ENCODE data around the gene TMEM132A.

Gene TMEM132A

DNA sequence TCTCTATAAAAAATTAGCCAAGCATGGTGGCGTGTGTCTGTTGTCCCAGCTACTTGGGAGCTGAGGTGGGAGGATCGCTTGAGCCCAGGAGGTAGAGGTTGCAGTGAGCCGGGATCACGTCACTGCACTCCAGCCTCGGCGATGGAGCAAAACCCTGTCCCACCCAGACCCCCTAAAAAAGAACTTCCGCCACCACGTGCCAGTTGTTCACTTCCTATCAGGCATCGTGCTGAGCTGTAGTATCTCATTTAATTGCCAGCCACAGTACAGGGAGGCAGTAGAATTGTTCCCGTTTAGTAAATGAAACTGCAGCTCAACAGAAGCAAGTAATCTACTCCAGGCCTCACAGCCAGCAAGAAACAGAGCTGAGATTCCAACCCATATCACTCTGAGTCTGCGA, 3.0 kb upstream of the TMEM132A start:
- H3K36me3 Mint-ChIP-seq (ENCODE audit: low read depth) = peaks cover 43% of the 10 kb centered on the region
- peaks cover 52% of the 10 kb centered on the region for H3K4me1 Mint-ChIP-seq (ENCODE audit: low read depth)
- intact Hi-C loops (cut with micrococcal nuclease) = no loop called here
- H3K27ac Mint-ChIP-seq = no peak overlapping the region
- no peaks in the 10 kb centered on the region for H3K9me3 Mint-ChIP-seq
- peaks cover 36% of the 10 kb centered on the region for H3K27me3 Mint-ChIP-seq
- no peak overlapping the region for H3K4me3 Mint-ChIP-seq

DNA sequence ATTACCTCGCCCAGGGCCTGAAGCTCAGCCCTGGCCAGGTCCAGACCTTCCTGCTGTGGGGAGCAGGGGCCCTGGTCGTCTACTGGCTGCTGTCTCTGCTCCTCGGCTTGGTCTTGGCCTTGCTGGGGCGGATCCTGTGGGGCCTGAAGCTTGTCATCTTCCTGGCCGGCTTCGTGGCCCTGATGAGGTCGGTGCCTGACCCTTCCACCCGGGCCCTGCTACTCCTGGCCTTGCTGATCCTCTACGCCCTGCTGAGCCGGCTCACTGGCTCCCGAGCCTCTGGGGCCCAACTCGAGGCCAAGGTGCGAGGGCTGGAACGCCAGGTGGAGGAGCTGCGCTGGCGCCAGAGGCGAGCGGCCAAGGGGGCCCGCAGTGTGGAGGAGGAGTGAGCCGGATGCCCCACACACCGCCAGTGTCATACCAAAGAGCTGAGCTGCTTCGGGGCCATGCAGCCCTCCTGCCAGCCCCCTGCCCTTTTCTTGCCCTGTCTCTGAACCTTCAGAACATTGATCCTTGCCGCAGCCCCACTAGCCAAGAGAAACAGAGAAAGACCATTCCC, 2.4 kb upstream of the TMEM132A start:
- Mint-ChIP-seq H3K36me3 (ENCODE audit: low read depth) (peaks cover 43% of the 10 kb centered on the region), H3K9me3 (no peaks in the 10 kb centered on the region), H3K4me1 (ENCODE audit: low read depth) (peaks cover 46% of the 10 kb centered on the region), H3K4me3 (no peak overlapping the region), H3K27ac (no peak overlapping the region), H3K27me3 (peaks cover 41% of the 10 kb centered on the region)
- intact Hi-C loops (cut with micrococcal nuclease) = no loop called here

DNA sequence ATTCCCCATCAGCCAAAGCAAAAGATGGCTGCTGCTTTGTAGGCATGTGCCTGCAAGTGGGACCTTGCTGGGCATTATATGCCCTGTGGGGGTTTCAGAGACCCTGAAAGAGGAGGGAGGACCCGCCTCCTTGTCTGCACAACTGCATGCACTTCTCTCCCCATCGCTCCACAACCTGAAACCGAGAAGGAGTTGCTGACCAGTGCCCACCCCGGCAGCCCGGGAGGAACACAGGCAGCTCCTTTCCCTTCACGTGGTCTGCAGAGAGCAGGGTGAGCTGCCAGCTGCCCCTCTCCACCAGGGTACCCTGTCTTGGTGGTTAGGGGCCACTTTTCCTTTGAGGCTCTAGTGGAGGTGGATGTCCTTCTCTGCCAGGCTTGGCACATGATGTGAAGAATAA, 1.4 kb upstream of the TMEM132A start:
- peaks cover 41% of the 10 kb centered on the region for H3K4me1 Mint-ChIP-seq (ENCODE audit: low read depth)
- H3K4me3 Mint-ChIP-seq = no peak overlapping the region
- peaks cover 52% of the 10 kb centered on the region for H3K27me3 Mint-ChIP-seq
- H3K9me3 Mint-ChIP-seq = no peaks in the 10 kb centered on the region
- intact Hi-C loops (cut with micrococcal nuclease) = no loop called here
- H3K36me3 Mint-ChIP-seq (ENCODE audit: low read depth) = peaks cover 43% of the 10 kb centered on the region
- no peak overlapping the region for H3K27ac Mint-ChIP-seq

DNA sequence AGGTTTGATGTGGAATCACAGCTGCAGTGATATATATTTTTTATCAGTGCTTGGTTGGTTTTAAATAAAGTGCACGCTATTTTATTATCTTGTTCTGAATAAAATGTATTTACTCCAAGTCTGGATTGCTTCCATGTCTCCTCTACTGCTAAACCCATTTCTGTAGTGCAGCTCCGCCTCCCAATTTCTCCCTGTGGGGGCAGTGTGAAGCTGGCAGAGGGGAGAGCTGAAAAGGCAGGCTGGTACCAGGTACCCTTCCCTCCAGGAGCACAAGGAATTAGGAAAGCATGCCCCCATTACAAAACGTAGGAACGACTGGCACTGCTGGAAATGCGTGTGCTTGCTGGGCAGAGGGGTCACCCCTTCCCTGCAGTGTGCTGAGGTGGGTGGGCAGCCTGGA, 934 bp upstream of the TMEM132A start:
- H3K36me3 Mint-ChIP-seq (ENCODE audit: low read depth) = peaks cover 43% of the 10 kb centered on the region
- H3K27me3 Mint-ChIP-seq = peaks cover 54% of the 10 kb centered on the region
- no peaks in the 10 kb centered on the region for H3K9me3 Mint-ChIP-seq
- H3K27ac Mint-ChIP-seq = no peak overlapping the region
- no peak overlapping the region for H3K4me3 Mint-ChIP-seq
- intact Hi-C loops (cut with micrococcal nuclease) = no loop called here
- H3K4me1 Mint-ChIP-seq (ENCODE audit: low read depth) = peaks cover 38% of the 10 kb centered on the region

DNA sequence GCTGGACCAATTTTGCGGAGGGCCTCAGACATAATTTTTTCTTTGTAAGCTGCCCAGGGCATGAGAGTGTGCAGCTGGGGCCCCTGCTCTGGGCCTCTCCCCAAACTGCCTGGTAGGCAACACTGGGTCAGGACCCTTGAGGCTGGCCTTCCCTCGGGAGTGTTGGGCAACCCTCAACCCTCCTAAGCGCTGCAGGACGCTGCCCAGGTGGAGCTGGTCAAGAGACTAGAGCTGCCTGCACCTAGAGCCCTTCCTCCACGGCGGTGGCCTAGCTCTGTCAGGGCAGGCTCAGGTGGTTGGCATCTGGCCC, 505 bp upstream of the TMEM132A start:
- H3K36me3 Mint-ChIP-seq (ENCODE audit: low read depth) = peaks cover 43% of the 10 kb centered on the region
- no peak overlapping the region for H3K27ac Mint-ChIP-seq
- no peak overlapping the region for H3K4me3 Mint-ChIP-seq
- H3K27me3 Mint-ChIP-seq = peaks cover 56% of the 10 kb centered on the region
- H3K4me1 Mint-ChIP-seq (ENCODE audit: low read depth) = peaks cover 34% of the 10 kb centered on the region
- intact Hi-C loops (cut with micrococcal nuclease) = no loop called here
- H3K9me3 Mint-ChIP-seq = no peaks in the 10 kb centered on the region

- intact Hi-C loops (cut with micrococcal nuclease) = no loop called here
- peaks cover 35% of the 10 kb centered on the region for H3K36me3 Mint-ChIP-seq (ENCODE audit: low read depth)
- H3K4me1 Mint-ChIP-seq (ENCODE audit: low read depth) = peaks cover 20% of the 10 kb centered on the region
- peaks cover 70% of the 10 kb centered on the region for H3K27me3 Mint-ChIP-seq
- H3K9me3 Mint-ChIP-seq = no peaks in the 10 kb centered on the region
- peak overlapping the region; percentile 62 for H3K4me3 Mint-ChIP-seq
- H3K27ac Mint-ChIP-seq = no peak overlapping the region
Measured at GRCh38 chr11:60924906-60925853, 920 bp downstream of the TMEM132A start.

- Mint-ChIP-seq H3K27ac (no peak overlapping the region), H3K36me3 (ENCODE audit: low read depth) (peaks cover 28% of the 10 kb centered on the region), H3K4me3 (no peak overlapping the region), H3K27me3 (peaks cover 77% of the 10 kb centered on the region), H3K4me1 (ENCODE audit: low read depth) (peaks cover 20% of the 10 kb centered on the region), H3K9me3 (no peaks in the 10 kb centered on the region)
- intact Hi-C loops (cut with micrococcal nuclease) = no loop called here
Measured at GRCh38 chr11:60925868-60926267, 1.6 kb downstream of the TMEM132A start.

DNA sequence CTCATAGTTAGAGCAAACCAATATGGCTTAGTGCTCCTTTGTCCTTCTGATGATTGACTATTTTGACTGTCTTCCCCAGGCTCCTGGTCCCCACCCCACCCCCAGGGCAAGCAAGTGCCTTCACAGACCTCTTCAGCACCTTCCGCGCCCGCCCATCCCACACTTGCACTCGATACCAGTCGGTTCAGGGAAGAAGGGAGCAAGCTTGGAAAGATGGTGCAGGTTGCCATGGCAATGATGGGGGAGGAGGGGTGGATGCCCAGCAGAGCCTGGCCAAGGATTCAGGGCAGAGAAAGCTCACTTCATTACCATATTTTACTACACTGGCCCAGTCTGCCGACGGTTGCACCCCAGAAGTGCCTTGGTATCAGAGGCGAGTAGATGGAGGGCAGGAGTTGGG, 2.2 kb downstream of the TMEM132A start:
- peaks cover 22% of the 10 kb centered on the region for H3K36me3 Mint-ChIP-seq (ENCODE audit: low read depth)
- H3K9me3 Mint-ChIP-seq = no peaks in the 10 kb centered on the region
- no peak overlapping the region for H3K27ac Mint-ChIP-seq
- H3K4me3 Mint-ChIP-seq = no peak overlapping the region
- peaks cover 84% of the 10 kb centered on the region for H3K27me3 Mint-ChIP-seq
- peaks cover 20% of the 10 kb centered on the region for H3K4me1 Mint-ChIP-seq (ENCODE audit: low read depth)
- intact Hi-C loops (cut with micrococcal nuclease) = no loop called here

DNA sequence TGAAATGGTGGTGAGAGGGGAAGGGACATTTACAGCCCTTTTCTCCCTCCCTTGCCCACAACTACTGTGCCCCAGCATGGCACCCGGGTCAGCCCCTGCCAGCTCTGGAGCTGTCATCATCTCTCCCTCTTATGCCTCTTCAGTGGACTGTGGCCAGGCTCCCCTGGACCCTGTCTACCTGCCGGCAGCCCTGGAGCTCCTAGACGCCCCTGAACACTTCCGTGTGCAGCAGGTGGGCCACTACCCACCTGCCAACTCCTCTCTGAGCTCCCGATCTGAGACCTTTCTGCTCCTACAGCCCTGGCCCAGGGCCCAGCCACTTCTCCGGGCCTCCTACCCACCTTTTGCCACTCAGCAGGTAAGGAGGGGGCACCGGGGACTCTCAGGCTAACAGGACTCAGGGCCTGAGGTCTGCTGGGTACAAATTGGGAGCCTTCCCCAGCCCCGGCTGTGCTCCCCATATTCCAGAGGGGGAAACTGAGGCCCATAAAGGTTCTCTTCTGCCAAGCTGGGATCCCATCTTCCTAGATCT, 2.9 kb downstream of the TMEM132A start:
- peaks cover 83% of the 10 kb centered on the region for H3K27me3 Mint-ChIP-seq
- no peak overlapping the region for H3K4me3 Mint-ChIP-seq
- intact Hi-C loops (cut with micrococcal nuclease) = no loop called here
- no peak overlapping the region for H3K27ac Mint-ChIP-seq
- H3K4me1 Mint-ChIP-seq (ENCODE audit: low read depth) = peaks cover 20% of the 10 kb centered on the region
- H3K9me3 Mint-ChIP-seq = no peaks in the 10 kb centered on the region
- H3K36me3 Mint-ChIP-seq (ENCODE audit: low read depth) = peaks cover 15% of the 10 kb centered on the region

DNA sequence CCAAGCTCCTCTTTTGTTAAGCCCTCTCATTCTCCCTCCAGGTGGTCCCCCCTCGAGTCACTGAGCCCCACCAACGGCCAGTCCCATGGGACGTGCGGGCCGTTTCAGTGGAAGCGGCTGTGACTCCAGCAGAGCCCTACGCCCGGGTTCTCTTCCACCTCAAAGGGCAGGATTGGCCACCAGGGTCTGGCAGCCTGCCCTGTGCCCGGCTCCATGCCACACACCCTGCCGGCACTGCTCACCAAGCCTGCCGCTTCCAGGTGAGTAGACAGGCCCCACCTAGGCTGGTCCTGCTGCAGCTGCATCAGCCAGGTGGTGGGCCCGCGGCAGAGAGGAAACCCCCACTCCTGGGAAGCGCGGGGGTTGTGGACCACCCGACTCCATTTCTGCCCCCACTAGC, 3.3 kb downstream of the TMEM132A start:
- Mint-ChIP-seq H3K36me3 (ENCODE audit: low read depth) (peaks cover 11% of the 10 kb centered on the region), H3K9me3 (no peaks in the 10 kb centered on the region), H3K4me1 (ENCODE audit: low read depth) (peaks cover 20% of the 10 kb centered on the region), H3K27me3 (peaks cover 80% of the 10 kb centered on the region), H3K27ac (no peak overlapping the region), H3K4me3 (no peak overlapping the region)
- intact Hi-C loops (cut with micrococcal nuclease) = no loop called here

DNA sequence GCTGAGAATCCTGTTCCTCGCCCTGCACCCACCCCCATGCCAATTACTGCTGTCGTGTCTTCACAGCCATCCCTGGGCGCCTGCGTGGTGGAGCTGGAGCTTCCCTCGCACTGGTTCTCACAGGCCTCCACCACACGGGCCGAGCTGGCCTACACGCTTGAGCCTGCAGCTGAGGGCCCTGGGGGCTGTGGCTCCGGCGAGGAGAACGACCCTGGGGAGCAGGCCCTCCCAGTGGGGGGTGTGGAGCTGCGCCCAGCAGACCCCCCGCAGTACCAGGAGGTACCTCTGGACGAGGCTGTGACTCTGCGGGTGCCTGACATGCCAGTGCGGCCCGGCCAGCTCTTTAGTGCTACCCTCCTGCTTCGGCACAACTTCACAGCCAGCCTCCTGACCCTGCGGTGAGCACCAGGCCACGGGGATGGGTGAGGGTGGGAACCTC, 4.3 kb downstream of the TMEM132A start:
- H3K4me1 Mint-ChIP-seq (ENCODE audit: low read depth) = peaks cover 22% of the 10 kb centered on the region
- H3K4me3 Mint-ChIP-seq = no peak overlapping the region
- H3K9me3 Mint-ChIP-seq = no peaks in the 10 kb centered on the region
- H3K27me3 Mint-ChIP-seq = peaks cover 73% of the 10 kb centered on the region
- intact Hi-C loops (cut with micrococcal nuclease) = no loop called here
- H3K27ac Mint-ChIP-seq = no peak overlapping the region
- H3K36me3 Mint-ChIP-seq (ENCODE audit: low read depth) = peaks cover under 1% of the 10 kb centered on the region

DNA sequence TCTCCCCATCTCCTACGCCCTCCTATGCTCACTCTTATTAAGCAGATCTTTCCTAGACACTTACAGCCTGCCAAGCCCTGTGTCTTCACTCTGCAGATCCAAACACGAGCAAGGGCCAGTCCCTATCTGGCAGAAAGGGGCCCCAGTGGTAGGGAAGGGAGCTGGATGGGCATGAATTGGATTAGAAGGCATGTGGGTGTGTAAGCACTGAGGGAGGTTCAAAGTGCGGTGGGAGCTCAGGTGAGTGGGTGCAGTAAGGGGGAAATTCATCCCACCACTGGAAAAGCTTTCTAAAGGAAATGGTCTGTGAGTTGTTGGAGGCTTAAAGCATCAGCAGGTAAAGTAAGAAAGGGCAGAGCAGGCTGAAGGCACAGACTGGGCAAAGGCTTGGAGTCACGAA, 5.5 kb downstream of the TMEM132A start:
- peaks cover 27% of the 10 kb centered on the region for H3K4me1 Mint-ChIP-seq (ENCODE audit: low read depth)
- no peak overlapping the region for H3K4me3 Mint-ChIP-seq
- H3K9me3 Mint-ChIP-seq = no peaks in the 10 kb centered on the region
- H3K36me3 Mint-ChIP-seq (ENCODE audit: low read depth) = no peaks in the 10 kb centered on the region
- intact Hi-C loops (cut with micrococcal nuclease) = no loop called here
- no peak overlapping the region for H3K27ac Mint-ChIP-seq
- H3K27me3 Mint-ChIP-seq = peaks cover 64% of the 10 kb centered on the region

DNA sequence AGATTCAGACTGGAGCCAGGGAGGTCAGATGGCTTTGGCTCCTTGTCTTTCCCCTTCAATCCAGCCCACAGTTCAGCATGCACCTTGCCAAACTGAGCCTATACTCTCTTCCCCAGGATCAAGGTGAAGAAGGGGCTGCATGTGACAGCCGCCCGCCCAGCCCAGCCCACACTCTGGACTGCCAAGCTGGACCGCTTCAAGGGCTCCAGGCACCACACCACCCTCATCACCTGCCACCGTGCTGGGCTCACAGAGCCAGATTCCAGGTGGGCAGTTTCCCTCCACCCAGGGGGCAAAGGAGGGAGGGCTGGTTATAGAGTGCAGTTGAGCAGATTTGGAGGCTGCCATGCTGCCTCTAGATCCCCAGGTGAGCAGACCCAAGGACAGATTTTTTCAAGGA, 6.1 kb downstream of the TMEM132A start:
- Mint-ChIP-seq H3K9me3 (no peaks in the 10 kb centered on the region), H3K4me1 (ENCODE audit: low read depth) (peaks cover 27% of the 10 kb centered on the region), H3K27me3 (peaks cover 57% of the 10 kb centered on the region), H3K27ac (no peak overlapping the region), H3K4me3 (no peak overlapping the region), H3K36me3 (ENCODE audit: low read depth) (no peaks in the 10 kb centered on the region)
- intact Hi-C loops (cut with micrococcal nuclease) = no loop called here

DNA sequence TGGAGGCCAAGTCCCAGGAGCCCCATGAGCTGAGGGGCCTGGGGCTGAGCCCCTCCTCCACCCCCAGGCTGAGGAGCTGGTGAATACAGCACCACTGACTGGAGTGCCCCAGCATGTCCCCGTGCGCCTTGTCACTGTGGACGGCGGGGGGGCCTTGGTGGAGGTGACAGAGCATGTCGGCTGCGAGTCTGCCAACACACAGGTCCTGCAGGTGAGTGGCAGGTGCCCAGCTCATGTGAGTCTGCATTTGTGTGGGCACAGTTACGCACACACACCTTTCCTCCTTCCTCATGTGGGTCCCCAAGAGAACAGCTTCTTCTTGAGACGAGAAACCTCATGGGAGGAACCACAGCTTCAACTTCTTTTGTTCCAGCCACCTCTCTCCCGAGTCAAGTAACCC, 7.7 kb downstream of the TMEM132A start:
- Mint-ChIP-seq H3K27ac (no peak overlapping the region), H3K36me3 (ENCODE audit: low read depth) (peaks cover 12% of the 10 kb centered on the region), H3K9me3 (no peaks in the 10 kb centered on the region), H3K4me3 (no peak overlapping the region), H3K27me3 (peaks cover 43% of the 10 kb centered on the region), H3K4me1 (ENCODE audit: low read depth) (peaks cover 27% of the 10 kb centered on the region)
- intact Hi-C loops (cut with micrococcal nuclease) = no loop called here
